GM12875 (cell line): ENCODE results near the gene ZNF549.

Source experiments
- H3K4me3 ChIP-seq: one replicate; pipeline ENCODE4 v1.5.1; 2011; ENCODE audit warnings: low read depth, low read length, control low read depth
- TF ChIP-seq, protein P1 (sequence below): IDR thresholded peaks from 2 replicates; pipeline ENCODE4 v1.5.1; 2011; ENCODE audit warnings: low read depth, mild to moderate bottlenecking, control low read depth, inconsistent platforms, low read length, moderate library complexity, borderline replicate concordance; ENCODE audit not compliant: insufficient read depth

ZNF549 gene

DNA sequence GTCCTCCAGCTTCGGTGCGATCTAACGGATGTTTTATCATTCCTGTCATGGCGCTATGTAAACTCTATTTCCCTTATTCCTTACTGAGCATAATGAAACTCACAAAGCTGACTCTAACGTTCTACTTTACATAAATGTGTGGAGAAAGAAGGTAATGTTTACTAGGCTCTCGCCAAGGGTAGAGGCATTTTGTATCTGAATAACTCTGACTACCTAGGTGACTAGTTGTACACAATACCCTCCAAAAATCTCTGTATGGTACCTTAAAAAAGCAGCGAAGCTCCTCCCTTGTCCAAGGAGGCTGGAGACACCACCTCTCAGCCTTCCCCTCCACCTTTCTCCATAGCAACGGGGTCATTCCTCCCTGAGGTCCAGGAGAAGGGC, 72.2 kb downstream of the ZNF549 start:
- peak overlapping the region; percentile 95 for H3K4me3 ChIP-seq
- TF ChIP-seq, protein P1, sequence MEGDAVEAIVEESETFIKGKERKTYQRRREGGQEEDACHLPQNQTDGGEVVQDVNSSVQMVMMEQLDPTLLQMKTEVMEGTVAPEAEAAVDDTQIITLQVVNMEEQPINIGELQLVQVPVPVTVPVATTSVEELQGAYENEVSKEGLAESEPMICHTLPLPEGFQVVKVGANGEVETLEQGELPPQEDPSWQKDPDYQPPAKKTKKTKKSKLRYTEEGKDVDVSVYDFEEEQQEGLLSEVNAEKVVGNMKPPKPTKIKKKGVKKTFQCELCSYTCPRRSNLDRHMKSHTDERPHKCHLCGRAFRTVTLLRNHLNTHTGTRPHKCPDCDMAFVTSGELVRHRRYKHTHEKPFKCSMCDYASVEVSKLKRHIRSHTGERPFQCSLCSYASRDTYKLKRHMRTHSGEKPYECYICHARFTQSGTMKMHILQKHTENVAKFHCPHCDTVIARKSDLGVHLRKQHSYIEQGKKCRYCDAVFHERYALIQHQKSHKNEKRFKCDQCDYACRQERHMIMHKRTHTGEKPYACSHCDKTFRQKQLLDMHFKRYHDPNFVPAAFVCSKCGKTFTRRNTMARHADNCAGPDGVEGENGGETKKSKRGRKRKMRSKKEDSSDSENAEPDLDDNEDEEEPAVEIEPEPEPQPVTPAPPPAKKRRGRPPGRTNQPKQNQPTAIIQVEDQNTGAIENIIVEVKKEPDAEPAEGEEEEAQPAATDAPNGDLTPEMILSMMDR, result no peak

GRCh38 chr19:57599761-57600383, 72.7 kb downstream of the ZNF549 start, which contains the start of gene ZNF530:
ZNF530 (plus strand) TSS chr19:57599885; CDS start chr19:57604346, 4,461 bp downstream.
- TF ChIP-seq, protein P1, result no peak
- H3K4me3 ChIP-seq, result peak within 1 kb of the TSS; percentile 95

GRCh38 chr19:57606931-57607330, 79.8 kb downstream of the ZNF549 start:
- H3K4me3 ChIP-seq, result no peak overlapping the region
- TF ChIP-seq, protein P1, result no peak
